A673 (cell line): ENCODE data around the gene HERC5. TPM values are rescaled to one million over a fixed set of nuclear protein-coding genes. Genes with fewer than 3 reads are reported as not detected.

ENCODE experiments used
- BruUV-seq: library from RNA; stranded (reverse); fragments of 400-500 nt; replicated peaks from 2 replicates; lab custom pipeline; 2021; lab: Mats Ljungman, UMichigan
- CTCF ChIA-PET: fragments of 300-600 bp; sonication (Branson Sonifier 250); formaldehyde crosslinking; loops from one replicate; lab custom pipeline; 2022; ENCODE audit warnings: antibody characterized with exemption; lab: Charles Lee
- POLR2A ChIA-PET: fragments of 300-600 bp; sonication (Branson Sonifier 250); formaldehyde crosslinking; loops from one replicate; lab custom pipeline; 2022; ENCODE audit warnings: antibody characterized with exemption; ENCODE audit not compliant: low non-redundant PET; lab: Charles Lee
- DNase-seq: peaks from one replicate; pipeline ENCODE4 v3.0.0-alpha.2; 2015; ENCODE audit warnings: low spot score
- H3K27ac ChIP-seq: fragments of 200-600 bp; sonication (generic); 2 replicates; pipeline ENCODE4 v1.5.1; 2016; ENCODE audit warnings: mixed run types, low read depth, mild to moderate bottlenecking, mixed read lengths, antibody characterized with exemption, low read length; ENCODE audit not compliant: poor library complexity, severe bottlenecking
- H3K27me3 ChIP-seq: fragments of 200-600 bp; sonication (generic); replicated peaks from 2 replicates; pipeline ENCODE4 v1.6.1; 2017; ENCODE audit warnings: mixed run types, low read depth, mild to moderate bottlenecking, mixed read lengths, antibody characterized with exemption, low read length; ENCODE audit not compliant: insufficient read depth, poor library complexity
- H3K36me3 ChIP-seq: fragments of 200-600 bp; sonication (generic); 2 replicates; pipeline ENCODE4 v1.6.1; 2016; ENCODE audit warnings: mixed run types, mild to moderate bottlenecking, mixed read lengths, antibody characterized with exemption, low read length; ENCODE audit not compliant: insufficient read depth, poor library complexity, severe bottlenecking
- H3K4me1 ChIP-seq: fragments of 200-600 bp; sonication (generic); 2 replicates; pipeline ENCODE4 v1.6.1; 2017; ENCODE audit warnings: mixed run types, mild to moderate bottlenecking, mixed read lengths, antibody characterized with exemption, low read length; ENCODE audit not compliant: insufficient read depth, poor library complexity, severe bottlenecking
- H3K4me3 ChIP-seq: fragments of 200-600 bp; sonication (generic); 2 replicates; pipeline ENCODE4 v1.5.1; 2016; ENCODE audit warnings: low read depth, mixed run types, mild to moderate bottlenecking, mixed read lengths, low read length; ENCODE audit not compliant: poor library complexity, severe bottlenecking
- H3K9me3 ChIP-seq: fragments of 200-600 bp; sonication (generic); 2 replicates; pipeline ENCODE4 v1.6.1; 2016; ENCODE audit warnings: mixed run types, low read depth, mild to moderate bottlenecking, mixed read lengths, antibody characterized with exemption, low read length; ENCODE audit not compliant: poor library complexity, severe bottlenecking
- EZH2 ChIP-seq: fragments of 200-600 bp; sonication (generic); IDR thresholded peaks from 2 replicates; pipeline ENCODE4 v1.6.1; 2017; ENCODE audit warnings: borderline replicate concordance, low read depth, mild to moderate bottlenecking, mixed read lengths, antibody characterized with exemption, low read length; ENCODE audit not compliant: poor library complexity, severe bottlenecking
- intact Hi-C: fragments of 100-400 bp; cut with micrococcal nuclease; formaldehyde crosslinking; loops from one replicate; pipeline ENCODE4 v1.10.0; 2022; ENCODE audit not compliant: unreplicated experiment
- total RNA-seq: library from RNA; stranded (reverse); gene quantifications from 2 replicates; pipeline ENCODE4 v1.2.3, GENCODE V29; 2021
- TF ChIP-seq, protein P1 (sequence below): fragments of 300-800, 200-600 bp; sonication (generic); conservative IDR thresholded peaks from 2 replicates; pipeline ENCODE4 v1.5.1; 2017; ENCODE audit warnings: low read depth, mild to moderate bottlenecking, antibody characterized with exemption, low read length, moderate library complexity, mixed read lengths

Gene HERC5
- total RNA-seq, 1 experiment from 2014 or later = 0.54 TPM

GRCh38 chr4:88522702-88523324 lies 65.9 kb downstream of the HERC5 start:
- Histone ChIP-seq H3K4me1 (no peaks in the 10 kb centered on the region), H3K36me3 (peaks cover 10% of the 10 kb centered on the region), H3K9me3 (no peaks in the 10 kb centered on the region), H3K4me3 (peak overlapping the region; percentile 81), H3K27ac (peak overlapping the region; percentile 84), H3K27me3 (no peaks in the 10 kb centered on the region)
- DNase-seq = peak; percentile 21
- ChIA-PET CTCF (no interaction called here), POLR2A (no interaction called here)
- BruUV-seq = no TSS peak
- intact Hi-C loops = no loop called here
- TF ChIP-seq EZH2 = no peak
- TF ChIP-seq, protein P1, sequence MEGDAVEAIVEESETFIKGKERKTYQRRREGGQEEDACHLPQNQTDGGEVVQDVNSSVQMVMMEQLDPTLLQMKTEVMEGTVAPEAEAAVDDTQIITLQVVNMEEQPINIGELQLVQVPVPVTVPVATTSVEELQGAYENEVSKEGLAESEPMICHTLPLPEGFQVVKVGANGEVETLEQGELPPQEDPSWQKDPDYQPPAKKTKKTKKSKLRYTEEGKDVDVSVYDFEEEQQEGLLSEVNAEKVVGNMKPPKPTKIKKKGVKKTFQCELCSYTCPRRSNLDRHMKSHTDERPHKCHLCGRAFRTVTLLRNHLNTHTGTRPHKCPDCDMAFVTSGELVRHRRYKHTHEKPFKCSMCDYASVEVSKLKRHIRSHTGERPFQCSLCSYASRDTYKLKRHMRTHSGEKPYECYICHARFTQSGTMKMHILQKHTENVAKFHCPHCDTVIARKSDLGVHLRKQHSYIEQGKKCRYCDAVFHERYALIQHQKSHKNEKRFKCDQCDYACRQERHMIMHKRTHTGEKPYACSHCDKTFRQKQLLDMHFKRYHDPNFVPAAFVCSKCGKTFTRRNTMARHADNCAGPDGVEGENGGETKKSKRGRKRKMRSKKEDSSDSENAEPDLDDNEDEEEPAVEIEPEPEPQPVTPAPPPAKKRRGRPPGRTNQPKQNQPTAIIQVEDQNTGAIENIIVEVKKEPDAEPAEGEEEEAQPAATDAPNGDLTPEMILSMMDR = no peak

DNA sequence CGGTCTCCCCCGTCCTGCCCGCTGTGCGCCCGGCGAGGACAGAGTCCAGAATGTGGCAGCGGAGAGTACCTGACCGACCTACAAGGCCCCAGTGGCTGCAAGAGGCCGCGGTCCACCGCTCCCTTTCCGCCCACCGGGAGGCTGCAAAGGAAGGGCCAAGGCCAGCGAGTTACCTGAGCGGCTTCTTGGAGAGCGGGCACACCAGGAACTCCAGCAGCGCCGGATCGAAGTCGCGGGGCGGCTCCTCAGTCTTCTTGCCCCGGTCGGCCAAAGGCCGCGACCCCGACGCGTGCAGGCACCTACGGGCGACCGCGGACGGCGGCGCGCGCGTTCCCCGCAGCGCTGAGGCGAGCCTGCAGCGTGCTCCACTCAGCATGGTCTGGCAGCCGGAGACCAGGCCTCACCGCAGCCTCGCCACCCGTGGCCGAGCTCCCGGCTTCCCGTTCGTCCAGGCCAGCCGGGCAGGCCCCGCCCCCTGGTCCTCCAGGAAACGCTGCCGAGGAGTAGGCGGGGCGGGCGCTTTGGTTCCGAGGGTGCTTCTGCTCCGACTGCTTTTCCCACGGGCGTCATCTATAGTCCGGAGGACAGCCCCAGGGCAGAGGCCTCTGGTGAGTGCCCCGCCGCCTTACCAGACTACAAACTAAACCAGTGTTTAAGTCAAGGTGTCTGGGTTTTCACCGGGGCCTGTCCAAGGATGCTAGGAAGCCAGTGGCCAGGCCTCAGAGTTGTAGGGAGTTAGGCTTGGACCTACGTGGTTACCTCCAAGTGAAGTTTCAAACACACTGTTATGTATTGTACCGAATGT lies 66.6 kb downstream of the HERC5 start, which contains the start of gene PYURF:
Gene PYURF (minus strand): TSS at position 452 of the 805 bp plus-strand sequence. CDS start 76 bp downstream, at position 376.
- BruUV-seq = no TSS peak
- no peak for TF ChIP-seq EZH2
- TF ChIP-seq, protein P1 = no peak
- Histone ChIP-seq H3K27ac (peak within 1 kb of the TSS; percentile 84), H3K4me3 (peak within 1 kb of the TSS; percentile 81), H3K27me3 (no peaks in the 10 kb centered on the region), H3K9me3 (no peaks in the 10 kb centered on the region), H3K4me1 (no peaks in the 10 kb centered on the region), H3K36me3 (peaks cover 10% of the 10 kb centered on the region)
- CTCF ChIA-PET = no interaction called here
- POLR2A ChIA-PET = no interaction called here
- DNase-seq = peak; percentile 88
- intact Hi-C loops = no loop called here

DNA sequence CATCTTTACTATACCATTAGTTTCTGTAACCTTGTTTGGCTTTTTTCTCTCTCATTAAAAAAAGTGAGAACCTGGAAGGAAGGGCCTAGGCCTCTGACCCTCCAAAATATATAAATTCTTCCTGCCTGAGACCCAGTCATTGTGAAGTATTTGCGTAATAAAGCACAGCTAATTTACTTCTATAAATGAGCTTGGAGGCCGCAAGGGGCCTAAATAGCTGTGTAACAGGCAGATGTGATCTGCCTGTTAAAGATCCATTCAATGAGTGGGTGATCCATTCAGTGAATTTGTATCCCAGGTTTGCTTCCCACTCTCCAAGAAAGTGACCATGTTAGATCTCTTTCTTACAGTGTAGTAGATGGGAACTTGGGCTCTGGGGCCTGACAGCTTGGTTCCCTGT lies 67.3 kb downstream of the HERC5 start:
- intact Hi-C loops = no loop called here
- BruUV-seq = no TSS peak

More for the DNA sequence above, 67.3 kb downstream of the HERC5 start:
- ChIA-PET POLR2A (no interaction called here), CTCF (no interaction called here)
- DNase-seq = no peak
- Histone ChIP-seq H3K4me3 (peak overlapping the region; percentile 81), H3K4me1 (no peaks in the 10 kb centered on the region), H3K27ac (peak overlapping the region; percentile 84), H3K9me3 (no peaks in the 10 kb centered on the region), H3K27me3 (no peaks in the 10 kb centered on the region), H3K36me3 (peaks cover 10% of the 10 kb centered on the region)
- TF ChIP-seq, protein P1 = no peak
- no peak for TF ChIP-seq EZH2
